ENCODE results near the gene MOSPD3. TPM values are rescaled to one million over a fixed set of nuclear protein-coding genes. Genes with fewer than 3 reads are reported as not detected.

MOSPD3 gene
- total RNA-seq, 1 donor from 2014 or later, result 31.7 TPM

DNA sequence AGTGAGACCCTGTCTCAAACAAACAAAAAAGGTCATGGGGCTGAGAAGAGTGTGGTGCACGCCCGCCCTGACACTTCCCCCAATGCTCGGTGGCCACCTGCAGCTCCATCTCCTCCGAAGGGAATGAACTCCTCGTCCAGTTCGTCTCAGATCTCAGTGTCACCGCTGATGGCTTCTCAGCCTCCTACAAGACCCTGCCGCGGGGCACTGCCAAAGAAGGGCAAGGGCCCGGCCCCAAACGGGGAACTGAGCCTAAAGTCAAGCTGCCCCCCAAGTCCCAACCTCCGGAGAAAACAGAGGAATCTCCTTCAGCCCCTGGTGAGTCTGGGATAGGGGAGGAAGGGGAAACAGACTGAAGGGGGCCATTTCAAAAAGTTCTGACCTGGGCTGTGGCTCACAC, 6.0 kb upstream of the MOSPD3 start:
- Mint-ChIP-seq H3K4me3 (ENCODE audit: unreplicated experiment) (no peak overlapping the region), H3K4me1 (ENCODE audit: unreplicated experiment) (peaks cover 4% of the 10 kb centered on the region), H3K36me3 (ENCODE audit: low read depth, unreplicated experiment) (peaks cover 3% of the 10 kb centered on the region), H3K27ac (ENCODE audit: unreplicated experiment) (no peak overlapping the region), H3K27me3 (ENCODE audit: unreplicated experiment) (peaks cover 5% of the 10 kb centered on the region), H3K9me3 (ENCODE audit: unreplicated experiment) (no peaks in the 10 kb centered on the region)
- no peak for DNase-seq (ENCODE audit: low spot score)
- TF ChIP-seq, protein P1, sequence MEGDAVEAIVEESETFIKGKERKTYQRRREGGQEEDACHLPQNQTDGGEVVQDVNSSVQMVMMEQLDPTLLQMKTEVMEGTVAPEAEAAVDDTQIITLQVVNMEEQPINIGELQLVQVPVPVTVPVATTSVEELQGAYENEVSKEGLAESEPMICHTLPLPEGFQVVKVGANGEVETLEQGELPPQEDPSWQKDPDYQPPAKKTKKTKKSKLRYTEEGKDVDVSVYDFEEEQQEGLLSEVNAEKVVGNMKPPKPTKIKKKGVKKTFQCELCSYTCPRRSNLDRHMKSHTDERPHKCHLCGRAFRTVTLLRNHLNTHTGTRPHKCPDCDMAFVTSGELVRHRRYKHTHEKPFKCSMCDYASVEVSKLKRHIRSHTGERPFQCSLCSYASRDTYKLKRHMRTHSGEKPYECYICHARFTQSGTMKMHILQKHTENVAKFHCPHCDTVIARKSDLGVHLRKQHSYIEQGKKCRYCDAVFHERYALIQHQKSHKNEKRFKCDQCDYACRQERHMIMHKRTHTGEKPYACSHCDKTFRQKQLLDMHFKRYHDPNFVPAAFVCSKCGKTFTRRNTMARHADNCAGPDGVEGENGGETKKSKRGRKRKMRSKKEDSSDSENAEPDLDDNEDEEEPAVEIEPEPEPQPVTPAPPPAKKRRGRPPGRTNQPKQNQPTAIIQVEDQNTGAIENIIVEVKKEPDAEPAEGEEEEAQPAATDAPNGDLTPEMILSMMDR (IDR thresholded peaks at IDR 0.05; ENCODE audit: unreplicated experiment), result no peak

DNA sequence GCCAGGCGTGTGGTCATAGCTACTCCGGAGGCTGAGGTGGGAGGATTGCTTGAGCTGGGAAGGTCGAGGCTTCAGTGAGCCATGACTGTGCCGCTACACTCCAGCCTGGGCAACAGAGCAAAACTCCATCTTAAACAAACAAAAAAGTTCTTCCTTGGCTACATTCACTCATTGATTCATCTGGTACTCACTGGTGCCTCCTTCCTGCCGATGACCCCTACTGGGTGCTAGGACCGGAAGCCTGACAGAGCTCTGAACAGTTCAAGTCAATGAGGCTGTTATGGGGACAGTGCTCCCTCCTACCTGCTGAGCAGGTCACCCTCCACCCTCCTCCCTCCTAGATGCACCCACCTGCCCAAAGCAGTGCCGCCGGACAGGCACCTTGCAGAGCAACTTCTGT, 5.2 kb upstream of the MOSPD3 start:
- TF ChIP-seq, protein P1 (IDR thresholded peaks at IDR 0.05; ENCODE audit: unreplicated experiment), result no peak
- Mint-ChIP-seq H3K4me3 (ENCODE audit: unreplicated experiment) (no peak overlapping the region), H3K9me3 (ENCODE audit: unreplicated experiment) (no peaks in the 10 kb centered on the region), H3K27ac (ENCODE audit: unreplicated experiment) (no peak overlapping the region), H3K27me3 (ENCODE audit: unreplicated experiment) (peaks cover 5% of the 10 kb centered on the region), H3K4me1 (ENCODE audit: unreplicated experiment) (peaks cover 8% of the 10 kb centered on the region), H3K36me3 (ENCODE audit: low read depth, unreplicated experiment) (peaks cover 3% of the 10 kb centered on the region)
- DNase-seq (ENCODE audit: low spot score), result no peak

DNA sequence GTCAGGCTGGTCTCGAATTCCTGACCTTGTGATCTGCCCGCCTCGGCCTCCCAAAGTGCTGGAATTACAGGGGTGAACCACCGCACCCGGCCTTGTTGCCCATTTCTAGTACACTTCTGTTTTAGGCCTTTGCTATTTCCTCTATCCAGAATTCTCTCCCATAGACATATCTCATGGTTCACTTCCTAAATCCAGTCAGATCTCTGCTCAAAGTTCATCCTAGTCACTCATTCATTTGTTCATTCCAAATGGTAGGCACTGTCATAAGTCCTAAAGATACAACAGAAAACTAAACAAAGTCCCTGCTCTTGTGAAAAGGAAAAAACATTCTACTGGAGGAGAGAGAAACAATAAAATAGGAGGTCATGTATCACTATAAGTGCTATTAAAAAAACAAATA, 2.4 kb upstream of the MOSPD3 start:
- Mint-ChIP-seq H3K4me3 (ENCODE audit: unreplicated experiment) (no peak overlapping the region), H3K27ac (ENCODE audit: unreplicated experiment) (no peak overlapping the region), H3K36me3 (ENCODE audit: low read depth, unreplicated experiment) (peaks cover 7% of the 10 kb centered on the region), H3K27me3 (ENCODE audit: unreplicated experiment) (peaks cover 4% of the 10 kb centered on the region), H3K9me3 (ENCODE audit: unreplicated experiment) (no peaks in the 10 kb centered on the region), H3K4me1 (ENCODE audit: unreplicated experiment) (peaks cover 13% of the 10 kb centered on the region)
- TF ChIP-seq, protein P1 (IDR thresholded peaks at IDR 0.05; ENCODE audit: unreplicated experiment), result no peak
- no peak for DNase-seq (ENCODE audit: low spot score)

DNA sequence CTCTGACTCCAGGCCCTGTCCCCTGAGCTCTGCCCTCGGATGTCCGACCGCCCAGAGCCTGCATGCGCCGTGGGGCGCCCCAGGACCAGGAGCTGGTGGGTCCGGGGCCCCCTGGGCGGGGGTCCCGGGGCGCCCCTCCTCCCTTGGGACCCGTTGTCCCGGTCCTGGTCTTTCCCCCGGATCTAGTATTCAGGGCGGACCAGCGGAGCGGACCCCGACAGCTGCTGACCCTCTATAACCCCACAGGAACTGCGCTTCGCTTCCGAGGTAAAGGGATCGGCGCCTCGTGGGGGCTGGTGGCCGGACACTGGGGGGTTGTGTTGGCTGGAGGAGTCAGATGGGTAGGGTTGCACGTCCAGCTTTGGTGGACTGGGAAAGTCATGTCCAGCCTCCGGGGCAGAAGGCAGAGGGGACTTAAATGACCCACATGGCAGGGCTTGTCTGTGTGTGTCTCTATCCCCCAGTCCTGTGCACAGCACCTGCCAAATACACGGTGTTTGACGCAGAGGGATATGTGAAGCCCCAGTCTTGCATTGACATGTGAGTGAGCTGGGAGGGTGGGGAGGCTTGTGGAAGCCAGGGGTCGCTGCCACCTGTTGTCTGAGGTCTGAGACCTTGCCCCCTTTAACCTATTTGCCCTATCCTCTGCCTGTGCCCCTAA, 520 bp downstream of the MOSPD3 start:
- H3K27ac Mint-ChIP-seq (ENCODE audit: unreplicated experiment), result peak overlapping the region; percentile 18
- TF ChIP-seq, protein P1 (IDR thresholded peaks at IDR 0.05; ENCODE audit: unreplicated experiment), result no peak
- H3K4me3 Mint-ChIP-seq (ENCODE audit: unreplicated experiment), result peak overlapping the region; percentile 95
- H3K9me3 Mint-ChIP-seq (ENCODE audit: unreplicated experiment), result no peaks in the 10 kb centered on the region
- peaks cover 13% of the 10 kb centered on the region for H3K4me1 Mint-ChIP-seq (ENCODE audit: unreplicated experiment)
- no peaks in the 10 kb centered on the region for H3K27me3 Mint-ChIP-seq (ENCODE audit: unreplicated experiment)
- H3K36me3 Mint-ChIP-seq (ENCODE audit: low read depth, unreplicated experiment), result peaks cover 7% of the 10 kb centered on the region
- no peak for DNase-seq (ENCODE audit: low spot score)

DNA sequence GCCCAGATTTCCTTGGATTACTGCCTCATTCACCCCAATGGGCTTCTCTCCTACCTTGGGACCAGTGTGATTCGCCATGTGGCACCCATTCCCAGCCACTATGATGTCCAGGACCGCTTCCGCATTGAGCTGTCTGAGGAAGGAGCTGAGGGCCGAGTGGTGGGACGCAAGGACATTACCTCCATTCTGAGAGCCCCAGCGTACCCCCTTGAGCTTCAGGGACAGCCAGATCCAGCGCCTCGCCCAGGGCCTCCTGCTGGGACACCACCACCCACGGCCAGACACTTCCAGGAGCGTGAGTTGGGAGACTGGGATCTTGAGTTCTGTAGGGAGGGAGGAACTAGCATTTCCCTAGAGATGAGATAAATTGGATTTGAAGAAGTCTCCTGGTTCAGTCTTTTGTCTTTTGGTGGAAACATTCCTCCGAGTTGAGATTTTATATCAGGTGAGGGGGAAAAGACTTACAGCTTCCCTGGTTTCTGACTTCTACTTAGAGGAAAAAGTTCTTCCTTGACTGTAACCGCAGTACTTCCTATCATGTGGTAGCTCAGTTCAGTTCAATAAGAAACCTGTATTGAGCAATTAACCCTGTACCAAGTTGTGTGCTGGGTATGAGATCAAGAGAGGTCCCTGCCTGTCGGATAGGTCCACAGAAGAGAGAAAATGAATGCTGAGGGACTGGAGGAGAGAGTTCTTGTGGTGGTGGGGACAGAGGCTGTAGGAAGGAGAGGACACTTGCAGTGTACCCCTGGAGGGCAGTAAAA, 1.3 kb downstream of the MOSPD3 start:
- Mint-ChIP-seq H3K9me3 (ENCODE audit: unreplicated experiment) (no peaks in the 10 kb centered on the region), H3K4me1 (ENCODE audit: unreplicated experiment) (peaks cover 13% of the 10 kb centered on the region), H3K27me3 (ENCODE audit: unreplicated experiment) (no peaks in the 10 kb centered on the region), H3K36me3 (ENCODE audit: low read depth, unreplicated experiment) (peaks cover 7% of the 10 kb centered on the region), H3K4me3 (ENCODE audit: unreplicated experiment) (peak overlapping the region; percentile 88), H3K27ac (ENCODE audit: unreplicated experiment) (no peak overlapping the region)
- TF ChIP-seq, protein P1 (IDR thresholded peaks at IDR 0.05; ENCODE audit: unreplicated experiment), result no peak
- no peak for DNase-seq (ENCODE audit: low spot score)

All from endothelial cell (in vitro differentiated cells).